ENCODE measurements around the gene ZMYND8.

The ZMYND8 gene

GRCh38 chr20:47345214-47345613, 11.3 kb downstream of the ZMYND8 start:
- H3K4me1 ChIP-seq (ENCODE audit: insufficient read depth, low read length, severe bottlenecking), result peaks cover 53% of the 10 kb centered on the region
- H3K4me2 ChIP-seq (ENCODE audit: low read length), result no peak overlapping the region
- no peak overlapping the region for H2AFZ ChIP-seq (ENCODE audit: low read length)
- no peaks in the 10 kb centered on the region for H3K9me3 ChIP-seq (ENCODE audit: low read length)
- H3K9me2 ChIP-seq (ENCODE audit: low read depth, low read length), result no peaks in the 10 kb centered on the region
- H3K9ac ChIP-seq (ENCODE audit: low read length), result no peak overlapping the region
- H3K27me3 ChIP-seq (ENCODE audit: insufficient read depth, low read length), result no peaks in the 10 kb centered on the region
- H3K27ac ChIP-seq (ENCODE audit: low read depth, low read length, poor library complexity, severe bottlenecking), result no peak overlapping the region
- H4K20me1 ChIP-seq (ENCODE audit: insufficient read depth, low read length), result no peaks in the 10 kb centered on the region
- no peak for TF ChIP-seq EZH2 (IDR thresholded peaks at IDR 0.05; ENCODE audit: borderline replicate concordance, low read length)
- TF ChIP-seq CTCF (IDR thresholded peaks at IDR 0.05; ENCODE audit: low read length), result no peak
- no peaks in the 10 kb centered on the region for H3F3A ChIP-seq (ENCODE audit: insufficient read depth, low read length)
- no peak overlapping the region for H3K4me3 ChIP-seq (ENCODE audit: low read depth, low read length, poor library complexity, severe bottlenecking)
- H3K36me3 ChIP-seq (ENCODE audit: insufficient read depth, low read length), result peaks cover 88% of the 10 kb centered on the region
- peaks cover 95% of the 10 kb centered on the region for H3K79me2 ChIP-seq (ENCODE audit: insufficient read depth, low read length)

- peaks cover 85% of the 10 kb centered on the region for H3K36me3 ChIP-seq (ENCODE audit: insufficient read depth, low read length)
These were observed 13.5 kb downstream of the ZMYND8 start for GRCh38 chr20:47343007-47343472.

GRCh38 chr20:47338131-47338628, 18.3 kb downstream of the ZMYND8 start:
- Histone ChIP-seq H3K4me1 (ENCODE audit: insufficient read depth, low read length, severe bottlenecking) (peaks cover 60% of the 10 kb centered on the region), H3K27me3 (ENCODE audit: insufficient read depth, low read length) (no peaks in the 10 kb centered on the region), H2AFZ (ENCODE audit: low read length) (no peak overlapping the region), H4K20me1 (ENCODE audit: insufficient read depth, low read length) (no peaks in the 10 kb centered on the region), H3F3A (ENCODE audit: insufficient read depth, low read length) (no peaks in the 10 kb centered on the region), H3K79me2 (ENCODE audit: insufficient read depth, low read length) (peaks cover 91% of the 10 kb centered on the region), H3K9ac (ENCODE audit: low read length) (no peak overlapping the region), H3K36me3 (ENCODE audit: insufficient read depth, low read length) (peaks cover 73% of the 10 kb centered on the region), H3K27ac (ENCODE audit: low read depth, low read length, poor library complexity, severe bottlenecking) (peak overlapping the region; percentile 4), H3K9me3 (ENCODE audit: low read length) (no peaks in the 10 kb centered on the region), H3K4me3 (ENCODE audit: low read depth, low read length, poor library complexity, severe bottlenecking) (no peak overlapping the region), H3K9me2 (ENCODE audit: low read depth, low read length) (no peaks in the 10 kb centered on the region), H3K4me2 (ENCODE audit: low read length) (peak overlapping the region; percentile 34; the same call in 1 of the 2 replicates)
- TF ChIP-seq EZH2 (IDR thresholded peaks at IDR 0.05; ENCODE audit: borderline replicate concordance, low read length) (no peak), CTCF (IDR thresholded peaks at IDR 0.05; ENCODE audit: low read length) (no peak)

More at GRCh38 chr20:47343007-47343472, 13.5 kb downstream of the ZMYND8 start:
- Histone ChIP-seq H3K4me3 (ENCODE audit: low read depth, low read length, poor library complexity, severe bottlenecking) (no peak overlapping the region), H3K4me2 (ENCODE audit: low read length) (no peak overlapping the region), H3K27me3 (ENCODE audit: insufficient read depth, low read length) (no peaks in the 10 kb centered on the region), H3K9me2 (ENCODE audit: low read depth, low read length) (no peaks in the 10 kb centered on the region), H4K20me1 (ENCODE audit: insufficient read depth, low read length) (no peaks in the 10 kb centered on the region), H3K79me2 (ENCODE audit: insufficient read depth, low read length) (peaks cover 94% of the 10 kb centered on the region), H3K9ac (ENCODE audit: low read length) (no peak overlapping the region), H3F3A (ENCODE audit: insufficient read depth, low read length) (no peaks in the 10 kb centered on the region), H3K4me1 (ENCODE audit: insufficient read depth, low read length, severe bottlenecking) (peaks cover 52% of the 10 kb centered on the region), H3K27ac (ENCODE audit: low read depth, low read length, poor library complexity, severe bottlenecking) (no peak overlapping the region), H2AFZ (ENCODE audit: low read length) (no peak overlapping the region), H3K9me3 (ENCODE audit: low read length) (no peaks in the 10 kb centered on the region)
- TF ChIP-seq CTCF (IDR thresholded peaks at IDR 0.05; ENCODE audit: low read length), result no peak
- TF ChIP-seq EZH2 (IDR thresholded peaks at IDR 0.05; ENCODE audit: borderline replicate concordance, low read length), result no peak

Data from OCI-LY1 (cell line).